Osteoblast (primary cell): ENCODE results near the gene TTC28. TPM values are rescaled to one million over a fixed set of nuclear protein-coding genes. Genes with fewer than 3 reads are reported as not detected.
"Not testable (repeated sequence)": the region's sequence is repeated elsewhere in the genome, so short reads cannot be mapped to it uniquely, and the experiment has no call there.

Source experiments
- DNase-seq: peaks from one replicate; pipeline ENCODE4 v3.0.0; 2011; ENCODE audit warnings: low spot score, mixed read lengths; ENCODE audit not compliant: insufficient read length; ENCODE audit errors: missing footprints
- H2AFZ ChIP-seq: 2 replicates; pipeline ENCODE4 v1.6.0; 2011; ENCODE audit warnings: mild to moderate bottlenecking, low read length
- H3K27ac ChIP-seq: 2 replicates; pipeline ENCODE4 v1.5.1; 2011; ENCODE audit warnings: mild to moderate bottlenecking, low read depth, low read length, moderate library complexity
- H3K27me3 ChIP-seq: 2 replicates; pipeline ENCODE4 v1.6.0; 2012; ENCODE audit warnings: mild to moderate bottlenecking, control low read depth, inconsistent platforms, low read length, moderate library complexity; ENCODE audit not compliant: insufficient read depth
- H3K36me3 ChIP-seq: 2 replicates; pipeline ENCODE4 v1.5.1; 2011; ENCODE audit warnings: mild to moderate bottlenecking, low read length, control low read depth, moderate library complexity; ENCODE audit not compliant: insufficient read depth
- H3K4me1 ChIP-seq: 2 replicates; pipeline ENCODE4 v1.5.1; 2011; ENCODE audit warnings: mild to moderate bottlenecking, low read length, control low read depth, moderate library complexity; ENCODE audit not compliant: insufficient read depth
- H3K4me2 ChIP-seq: 2 replicates; pipeline ENCODE4 v1.6.0; 2011; ENCODE audit warnings: mild to moderate bottlenecking, low read length; ENCODE audit not compliant: insufficient read depth
- H3K4me3 ChIP-seq: fragments of 200-600 bp; sonication (generic); 3 replicates; pipeline ENCODE4 v1.5.1; 2012; ENCODE audit warnings: mild to moderate bottlenecking, low read length, inconsistent platforms; ENCODE audit not compliant: insufficient read depth
- H3K79me2 ChIP-seq: 2 replicates; pipeline ENCODE4 v1.6.0; 2012; ENCODE audit warnings: mild to moderate bottlenecking, low read length, control low read depth, inconsistent platforms; ENCODE audit not compliant: insufficient read depth
- H3K9me3 ChIP-seq: 2 replicates; pipeline ENCODE4 v1.5.1; 2011; ENCODE audit warnings: low read depth, low read length, control low read depth
- H4K20me1 ChIP-seq: 2 replicates; pipeline ENCODE4 v1.6.0; 2012; ENCODE audit warnings: mild to moderate bottlenecking, low read length, control low read depth; ENCODE audit not compliant: insufficient read depth
- total RNA-seq: library from RNA; depleted of rRNA; stranded (reverse); fragments of >200 nt; gene quantifications from 2 replicates; pipeline ENCODE4 v1.2.3, GENCODE V29; 2012
- TF ChIP-seq, protein P1 (sequence below): IDR thresholded peaks from 2 replicates; pipeline ENCODE4 v1.5.1; 2011; ENCODE audit warnings: mild to moderate bottlenecking, low read depth, low read length, moderate library complexity; ENCODE audit errors: extremely low read depth

The TTC28 gene
- total RNA-seq, 1 donor = 48.1 TPM

DNA sequence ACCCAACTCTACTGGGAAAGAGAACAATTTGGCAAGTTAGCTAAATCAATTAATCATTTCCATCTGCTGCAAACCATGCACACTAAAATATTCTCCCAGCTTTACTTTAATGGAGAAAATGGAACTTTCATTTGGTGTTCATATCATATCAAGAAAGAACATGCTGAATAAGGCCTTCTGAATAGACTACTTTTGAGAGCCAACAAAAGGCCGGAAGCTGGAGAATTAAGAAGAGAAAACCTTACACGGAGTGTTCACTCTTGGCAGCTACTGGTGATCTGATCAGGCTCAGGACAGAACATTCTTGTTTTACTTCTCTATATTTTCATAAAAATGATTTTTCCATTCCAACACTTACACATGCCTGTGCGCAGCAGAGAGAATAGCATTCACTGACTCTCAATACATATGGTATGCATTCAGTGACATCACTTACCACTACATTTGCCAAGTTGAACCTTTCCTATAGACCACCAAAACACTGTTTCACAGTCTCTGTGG is 165.3 kb downstream of the TTC28 start:
- no peak overlapping the region for H3K4me2 ChIP-seq
- no peak overlapping the region for H3K27ac ChIP-seq
- no peaks in the 10 kb centered on the region for H3K4me1 ChIP-seq
- peak overlapping the region; percentile 5 for H2AFZ ChIP-seq
- peaks cover 2% of the 10 kb centered on the region for H4K20me1 ChIP-seq
- no peaks in the 10 kb centered on the region for H3K27me3 ChIP-seq
- no peak for DNase-seq
- no peak overlapping the region for H3K4me3 ChIP-seq
- H3K9me3 ChIP-seq = no peaks in the 10 kb centered on the region
- TF ChIP-seq, protein P1, sequence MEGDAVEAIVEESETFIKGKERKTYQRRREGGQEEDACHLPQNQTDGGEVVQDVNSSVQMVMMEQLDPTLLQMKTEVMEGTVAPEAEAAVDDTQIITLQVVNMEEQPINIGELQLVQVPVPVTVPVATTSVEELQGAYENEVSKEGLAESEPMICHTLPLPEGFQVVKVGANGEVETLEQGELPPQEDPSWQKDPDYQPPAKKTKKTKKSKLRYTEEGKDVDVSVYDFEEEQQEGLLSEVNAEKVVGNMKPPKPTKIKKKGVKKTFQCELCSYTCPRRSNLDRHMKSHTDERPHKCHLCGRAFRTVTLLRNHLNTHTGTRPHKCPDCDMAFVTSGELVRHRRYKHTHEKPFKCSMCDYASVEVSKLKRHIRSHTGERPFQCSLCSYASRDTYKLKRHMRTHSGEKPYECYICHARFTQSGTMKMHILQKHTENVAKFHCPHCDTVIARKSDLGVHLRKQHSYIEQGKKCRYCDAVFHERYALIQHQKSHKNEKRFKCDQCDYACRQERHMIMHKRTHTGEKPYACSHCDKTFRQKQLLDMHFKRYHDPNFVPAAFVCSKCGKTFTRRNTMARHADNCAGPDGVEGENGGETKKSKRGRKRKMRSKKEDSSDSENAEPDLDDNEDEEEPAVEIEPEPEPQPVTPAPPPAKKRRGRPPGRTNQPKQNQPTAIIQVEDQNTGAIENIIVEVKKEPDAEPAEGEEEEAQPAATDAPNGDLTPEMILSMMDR = no peak
- no peaks in the 10 kb centered on the region for H3K36me3 ChIP-seq
- H3K79me2 ChIP-seq = no peaks in the 10 kb centered on the region

DNA sequence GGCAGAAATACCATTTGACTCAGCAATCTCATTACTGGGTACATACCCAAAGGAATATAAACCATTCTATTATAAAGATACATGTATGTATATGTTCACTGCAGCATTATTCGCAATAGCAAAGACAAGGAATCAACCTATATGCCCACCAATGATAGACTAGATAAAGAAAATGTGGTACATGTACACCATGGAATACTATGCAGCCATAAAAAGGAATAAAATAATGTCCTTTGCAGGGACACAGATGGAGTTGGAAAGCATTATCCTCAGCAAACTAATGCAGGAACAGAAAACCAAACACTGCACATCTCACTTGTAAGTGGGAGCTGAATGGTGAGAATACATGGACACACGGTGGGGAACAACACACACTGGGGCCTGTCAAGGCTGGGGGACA is 167.3 kb downstream of the TTC28 start:
- not testable (repeated sequence) for H3K27ac ChIP-seq, H3K9me3 ChIP-seq, DNase-seq, H3K4me1 ChIP-seq, H4K20me1 ChIP-seq, H3K4me3 ChIP-seq, H3K4me2 ChIP-seq, H3K36me3 ChIP-seq, H2AFZ ChIP-seq, H3K27me3 ChIP-seq, H3K79me2 ChIP-seq

DNA sequence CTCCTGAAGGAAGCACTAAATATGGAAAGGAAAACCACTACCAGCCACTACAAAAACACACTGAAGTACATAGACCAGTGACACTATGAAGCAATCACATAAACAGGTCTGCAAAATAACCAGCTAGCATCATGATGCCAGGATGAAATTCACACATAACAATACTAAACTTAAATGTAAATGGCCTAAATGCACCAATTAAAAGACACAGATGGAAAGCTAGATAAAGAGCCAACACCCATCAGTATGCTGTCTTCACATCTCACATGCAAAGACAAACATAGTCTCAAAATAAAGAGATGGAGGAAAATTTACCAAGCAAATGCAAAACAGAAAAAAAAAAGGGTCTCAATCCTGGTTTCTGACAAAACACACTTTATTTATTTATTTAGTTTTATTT is 171.7 kb downstream of the TTC28 start:
- Histone ChIP-seq H3K27me3 (no peaks in the 10 kb centered on the region), H3K36me3 (no peaks in the 10 kb centered on the region), H4K20me1 (peaks cover 2% of the 10 kb centered on the region), H3K4me3 (no peak overlapping the region), H3K9me3 (no peaks in the 10 kb centered on the region), H3K79me2 (no peaks in the 10 kb centered on the region), H3K4me2 (no peak overlapping the region), H3K4me1 (no peaks in the 10 kb centered on the region), H2AFZ (no peak overlapping the region), H3K27ac (no peak overlapping the region)
- TF ChIP-seq, protein P1 = no peak
- no peak for DNase-seq

DNA sequence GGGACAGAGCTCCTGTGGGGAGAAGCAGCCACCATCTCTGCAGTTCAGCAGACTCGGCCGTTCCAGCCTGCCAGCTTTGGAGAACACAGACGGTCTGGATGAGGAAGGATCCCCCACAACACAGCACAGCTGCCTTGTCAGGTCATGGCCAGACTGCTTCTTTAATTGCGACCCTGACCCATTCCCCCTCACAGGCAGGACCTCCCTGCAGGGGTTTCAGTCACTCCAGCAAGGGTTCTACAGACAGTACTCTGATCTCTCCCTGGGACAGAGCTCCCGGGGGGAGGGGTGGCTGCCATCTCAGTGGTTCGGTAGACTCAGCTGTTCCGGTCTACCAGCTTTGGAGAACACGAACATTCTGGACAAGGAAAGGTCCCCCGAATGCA is 173.5 kb downstream of the TTC28 start:
- H3K79me2 ChIP-seq = no peaks in the 10 kb centered on the region
- no peak for DNase-seq
- H3K4me3 ChIP-seq = no peak overlapping the region
- H3K36me3 ChIP-seq = no peaks in the 10 kb centered on the region
- H2AFZ ChIP-seq = no peak overlapping the region
- H3K27me3 ChIP-seq = no peaks in the 10 kb centered on the region
- no peaks in the 10 kb centered on the region for H3K9me3 ChIP-seq
- no peak overlapping the region for H3K27ac ChIP-seq
- TF ChIP-seq, protein P1 = no peak
- no peaks in the 10 kb centered on the region for H3K4me1 ChIP-seq
- H3K4me2 ChIP-seq = no peak overlapping the region
- H4K20me1 ChIP-seq = no peaks in the 10 kb centered on the region
